Measurements from ENCODE around the gene MED13. TPM values are rescaled to one million over a fixed set of nuclear protein-coding genes. Genes with fewer than 3 reads are reported as not detected.
"Not testable (repeated sequence)": the region's sequence is repeated elsewhere in the genome, so short reads cannot be mapped to it uniquely, and the experiment has no call there.

The MED13 gene
- total and polyA plus RNA-seq, 4 donors = 6.6 to 64.0 (median 26.0) TPM

- Histone ChIP-seq H3K27me3 (ENCODE audit: control insufficient read depth in 4 of 4, insufficient read depth in 4 of 4, low read length in 3 of 4) (no peaks in the 10 kb centered on the region), H3K27ac (ENCODE audit: low read depth in 1 of 2, low read length in 2 of 2) (no peak overlapping the region), H3K9ac (ENCODE audit: low read depth in 1 of 2, low read length in 2 of 2) (no peak overlapping the region), H3K9me3 (ENCODE audit: control insufficient read depth in 4 of 4, low read length in 3 of 4) (no peaks in the 10 kb centered on the region), H3K36me3 (ENCODE audit: control insufficient read depth in 4 of 4, insufficient read depth in 3 of 4, low read depth in 1 of 4, low read length in 3 of 4) (peaks cover 2 to 12% (median 4%) of the 10 kb centered on the region in 4 donors), H3K4me1 (ENCODE audit: control insufficient read depth in 4 of 4, insufficient read depth in 4 of 4, low read length in 3 of 4) (no peaks in the 10 kb centered on the region), H3K4me3 (ENCODE audit: low read depth in 1 of 3, low read length in 3 of 3) (no peak overlapping the region)
- DNase-seq (ENCODE audit: low spot score) = no peak
- WGBS = 63% methylated on average over 2 of the region's 2 CpGs
- TF ChIP-seq NR2F2 (IDR thresholded peaks at IDR 0.05) (no peak), SP1 (IDR thresholded peaks at IDR 0.05) (no peak), RAD21 (IDR thresholded peaks at IDR 0.05) (no peak), GABPA (IDR thresholded peaks at IDR 0.05 in 1 of 2, conservative IDR thresholded peaks at IDR 0.05 in 1 of 2) (no peak), TAF1 (conservative IDR thresholded peaks at IDR 0.05) (no peak), HNF4A (conservative IDR thresholded peaks at IDR 0.05) (no peak), ZBTB33 (IDR thresholded peaks at IDR 0.05) (no peak), FOXA1 (IDR thresholded peaks at IDR 0.05) (no peak), ATF3 (IDR thresholded peaks at IDR 0.05) (no peak), EGR1 (IDR thresholded peaks at IDR 0.05; ENCODE audit: low read depth in 2 of 2) (no peak), REST (IDR thresholded peaks at IDR 0.05) (no peak), FOXA2 (IDR thresholded peaks at IDR 0.05) (no peak), CTCF (IDR thresholded peaks at IDR 0.05; ENCODE audit: low read depth, low read length, missing input control) (no peak), RXRA (IDR thresholded peaks at IDR 0.05) (no peak), MAX (IDR thresholded peaks at IDR 0.05) (no peak), HNF4G (IDR thresholded peaks at IDR 0.05) (no peak), YY1 (IDR thresholded peaks at IDR 0.05) (no peak), JUND (IDR thresholded peaks at IDR 0.05) (no peak)
Measured at GRCh38 chr17:61895391-61895790, 169.7 kb downstream of the MED13 start.

GRCh38 chr17:61894310-61894709 lies 170.8 kb downstream of the MED13 start:
- H3K27me3 ChIP-seq (ENCODE audit: control insufficient read depth in 4 of 4, insufficient read depth in 4 of 4, low read length in 3 of 4); H3K9ac ChIP-seq (ENCODE audit: low read depth in 1 of 2, low read length in 2 of 2); H3K36me3 ChIP-seq (ENCODE audit: control insufficient read depth in 4 of 4, insufficient read depth in 3 of 4, low read depth in 1 of 4, low read length in 3 of 4); H3K27ac ChIP-seq (ENCODE audit: low read depth in 1 of 2, low read length in 2 of 2); H3K9me3 ChIP-seq (ENCODE audit: control insufficient read depth in 4 of 4, low read length in 3 of 4); DNase-seq (ENCODE audit: low spot score); H3K4me3 ChIP-seq (ENCODE audit: low read depth in 1 of 3, low read length in 3 of 3); H3K4me1 ChIP-seq (ENCODE audit: control insufficient read depth in 4 of 4, insufficient read depth in 4 of 4, low read length in 3 of 4): not testable (repeated sequence)
- 88% methylated on average over 5 of the region's 5 CpGs for WGBS

Other genes with a start within 250 kb of the MED13 start
- 10 to 100 TPM in 1 of 2 donors, 1 to 10 TPM in 1; 1.5 to 10.3 TPM for gene BRIP1, start 201.8 kb downstream of the MED13 start, total RNA-seq
- gene BRIP1, start 201.8 kb downstream of the MED13 start, polyA plus RNA-seq = under 1 TPM; 0.24 to 0.29 TPM
- gene INTS2, start 137.3 kb downstream of the MED13 start, total RNA-seq = 1 to 10 TPM; 9.8 to 9.9 TPM
- gene INTS2, start 137.3 kb downstream of the MED13 start, polyA plus RNA-seq = 1 to 10 TPM; 1.1 to 1.7 TPM

All from liver (tissue), 9 donors.